ENCODE results near the gene RANBP10.

The RANBP10 gene

DNA sequence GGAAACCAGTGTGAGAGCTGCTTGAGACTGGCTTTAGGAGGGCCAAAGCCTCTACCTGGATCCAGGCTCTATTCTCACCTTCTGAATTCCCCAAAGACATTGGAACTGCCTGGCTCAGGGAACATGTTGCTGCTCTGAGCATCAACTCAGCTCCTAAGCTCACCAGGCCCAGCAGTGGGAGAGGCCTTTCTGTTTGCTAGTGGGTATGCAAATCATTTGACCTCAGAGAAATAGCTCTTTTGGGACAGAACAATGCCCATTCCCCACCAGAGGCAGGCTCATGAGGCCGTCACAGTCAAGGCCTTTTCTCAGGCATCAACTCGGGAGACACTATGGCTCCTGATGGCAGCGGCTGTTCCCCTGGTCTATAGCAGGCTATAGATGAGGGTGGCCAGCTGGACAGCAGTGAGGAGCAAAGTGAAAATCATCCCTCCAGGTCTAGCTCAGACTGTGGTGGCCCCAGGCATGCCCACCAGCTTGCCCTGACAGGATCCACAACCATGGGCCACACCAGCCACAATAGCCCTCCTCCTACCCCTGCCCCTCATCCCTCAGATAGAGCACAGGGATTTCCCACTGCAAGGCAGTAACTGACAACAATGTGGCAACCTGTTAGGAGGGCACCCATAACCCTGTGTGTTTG lies 56.8 kb downstream of the RANBP10 start:
- no peak for FAIRE-seq
- no peak for TF ChIP-seq CTCF (IDR thresholded peaks at IDR 0.05; ENCODE audit: insufficient read depth, missing control alignments)
- DNase-seq (ENCODE audit: insufficient read length, low spot score) = no peak

GRCh38 chr16:67748834-67749233 lies 57.5 kb downstream of the RANBP10 start:
- DNase-seq (ENCODE audit: insufficient read length, low spot score) (no peak), FAIRE-seq (no peak)
- no peak for TF ChIP-seq CTCF (IDR thresholded peaks at IDR 0.05; ENCODE audit: insufficient read depth, missing control alignments)

- no peak for TF ChIP-seq CTCF (IDR thresholded peaks at IDR 0.05; ENCODE audit: insufficient read depth, missing control alignments)
- DNase-seq (ENCODE audit: insufficient read length, low spot score) = no peak
- FAIRE-seq = no peak
These were observed 59.5 kb downstream of the RANBP10 start for GRCh38 chr16:67746846-67747245.

DNA sequence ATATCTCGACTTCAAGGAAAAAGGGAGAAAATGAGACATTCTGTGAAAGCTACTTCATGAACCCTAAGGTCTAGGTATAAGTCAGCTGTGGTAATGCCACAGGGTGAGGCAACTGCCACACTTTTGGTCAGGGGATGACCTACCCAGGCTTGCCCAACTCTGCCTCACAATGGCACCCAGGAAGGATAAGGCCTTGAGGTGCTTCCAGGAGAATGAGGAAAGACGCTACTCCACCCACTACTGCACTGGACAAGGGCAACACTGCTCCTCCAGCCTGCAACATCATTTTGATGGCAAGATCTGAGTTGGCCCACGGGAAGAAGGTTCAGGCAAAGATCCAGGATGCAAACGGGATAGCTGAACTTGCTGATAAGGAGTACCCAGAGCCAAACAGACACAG lies 65.2 kb downstream of the RANBP10 start:
- TF ChIP-seq CTCF (IDR thresholded peaks at IDR 0.05; ENCODE audit: insufficient read depth, missing control alignments) = no peak
- no peak for DNase-seq (ENCODE audit: insufficient read length, low spot score)
- no peak for FAIRE-seq

- TF ChIP-seq CTCF (IDR thresholded peaks at IDR 0.05; ENCODE audit: insufficient read depth, missing control alignments) = no peak
- no peak for DNase-seq (ENCODE audit: insufficient read length, low spot score)
- FAIRE-seq = no peak
These were observed 66.0 kb downstream of the RANBP10 start for GRCh38 chr16:67740391-67740790.

DNA sequence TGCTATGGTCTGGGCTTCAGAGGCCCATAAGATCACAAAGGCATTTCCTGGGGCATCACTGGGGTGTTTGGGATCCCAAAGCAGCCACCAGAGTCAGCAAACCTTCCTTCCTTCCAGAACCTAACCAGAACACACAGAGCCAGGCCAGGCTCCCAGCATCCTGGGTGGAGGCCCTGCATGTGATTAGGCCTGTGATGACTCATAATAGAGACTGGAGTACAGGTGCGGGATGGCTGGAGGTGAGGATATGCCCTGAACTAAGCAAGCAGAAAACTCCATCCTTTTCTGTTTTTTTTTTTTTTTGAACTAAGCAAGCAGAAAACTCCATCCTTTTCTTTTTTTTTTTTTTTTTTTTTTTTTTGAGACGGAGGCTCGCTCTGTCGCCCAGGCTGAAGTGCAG lies 69.5 kb downstream of the RANBP10 start:
- no peak for TF ChIP-seq CTCF (IDR thresholded peaks at IDR 0.05; ENCODE audit: insufficient read depth, missing control alignments)
- FAIRE-seq (no peak), DNase-seq (ENCODE audit: insufficient read length, low spot score) (no peak)

- DNase-seq (ENCODE audit: insufficient read length, low spot score) = no peak
- no peak for TF ChIP-seq CTCF (IDR thresholded peaks at IDR 0.05; ENCODE audit: insufficient read depth, missing control alignments)
- no peak for FAIRE-seq
These were observed 71.6 kb downstream of the RANBP10 start for GRCh38 chr16:67734731-67735201.
